NCI-H526 treated with DMSO at 0.1 percent for 48 hours (cell line): ENCODE measurements around the gene NIBAN1.
"Not testable (repeated sequence)": the region's sequence is repeated elsewhere in the genome, so short reads cannot be mapped to it uniquely, and the experiment has no call there.

Experiments
- DNase-seq: peaks from one replicate; lab custom pipeline; 2025; lab: John Stamatoyannopoulos, UW

Gene NIBAN1

DNA sequence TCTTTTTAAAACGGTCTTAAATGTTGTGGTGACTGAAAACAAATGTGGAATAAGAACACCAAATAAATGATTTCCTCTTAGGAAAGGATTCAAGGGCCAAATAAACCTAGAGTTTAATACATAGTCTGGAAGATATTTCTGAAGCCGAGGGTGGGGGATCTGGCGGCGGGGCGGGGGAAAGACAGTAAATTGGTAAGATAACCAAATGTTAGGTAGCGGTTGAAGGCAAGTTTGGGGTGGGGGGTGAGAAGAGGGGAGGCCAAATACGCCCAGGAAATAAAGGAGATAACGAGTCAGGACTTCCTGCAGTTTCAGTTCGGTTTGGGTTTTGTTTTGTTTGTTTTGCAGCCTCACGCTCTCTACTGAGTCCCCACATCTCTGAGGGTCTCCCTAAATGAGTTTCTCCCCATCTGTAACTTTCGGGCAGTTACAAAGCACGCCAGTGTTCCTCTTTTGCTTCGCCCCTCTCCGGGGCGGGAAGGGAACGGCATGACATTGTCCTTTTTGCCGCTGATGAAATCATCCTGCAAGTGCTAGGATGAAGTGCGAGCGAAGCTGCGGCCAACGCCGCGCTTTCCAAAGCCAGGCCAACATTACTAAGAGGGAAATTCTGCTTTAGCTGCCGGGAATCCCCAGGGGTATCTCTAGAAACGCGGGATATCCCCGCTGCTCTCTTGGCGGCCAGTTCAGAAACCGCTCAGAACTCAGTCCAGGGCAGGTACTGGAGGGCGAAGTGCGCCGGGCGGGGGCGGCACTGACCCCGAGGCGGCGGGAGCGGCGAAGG, 844 bp downstream of the NIBAN1 start:
- peak; percentile 79 for DNase-seq

DNA sequence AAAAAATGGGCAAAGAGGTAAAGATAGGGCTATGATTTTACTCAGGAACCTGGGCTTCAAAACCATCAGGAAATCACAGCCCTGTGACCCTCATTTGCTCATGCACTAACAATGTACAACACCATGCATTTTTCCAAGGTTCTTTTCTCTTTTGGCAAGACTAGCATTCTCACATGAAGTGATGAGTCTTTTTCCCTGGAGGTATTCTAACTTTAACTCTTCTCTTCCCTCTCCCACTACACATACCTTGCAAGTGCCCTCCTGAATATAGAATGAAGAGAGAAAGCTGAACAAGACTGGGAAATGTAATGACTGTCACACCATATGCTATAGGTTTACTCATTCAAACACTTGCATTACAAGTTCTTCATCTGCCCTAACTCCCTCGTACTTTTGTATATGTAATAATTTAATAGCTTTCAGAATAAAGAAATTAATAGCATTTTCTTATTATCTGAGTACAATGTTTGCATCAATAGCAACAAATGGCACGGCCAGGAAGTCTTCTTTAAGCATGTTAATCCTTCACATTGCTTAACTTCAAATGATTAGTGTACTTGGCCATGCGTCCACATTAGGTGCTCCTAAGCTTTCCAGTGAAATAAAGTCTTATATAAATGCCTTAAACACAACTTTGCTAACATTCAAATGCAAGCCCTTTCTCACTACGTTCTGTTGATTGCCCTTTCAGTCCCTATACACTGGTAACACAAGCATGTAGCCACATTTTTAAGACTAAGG, 1.8 kb downstream of the NIBAN1 start:
- DNase-seq: no peak

DNA sequence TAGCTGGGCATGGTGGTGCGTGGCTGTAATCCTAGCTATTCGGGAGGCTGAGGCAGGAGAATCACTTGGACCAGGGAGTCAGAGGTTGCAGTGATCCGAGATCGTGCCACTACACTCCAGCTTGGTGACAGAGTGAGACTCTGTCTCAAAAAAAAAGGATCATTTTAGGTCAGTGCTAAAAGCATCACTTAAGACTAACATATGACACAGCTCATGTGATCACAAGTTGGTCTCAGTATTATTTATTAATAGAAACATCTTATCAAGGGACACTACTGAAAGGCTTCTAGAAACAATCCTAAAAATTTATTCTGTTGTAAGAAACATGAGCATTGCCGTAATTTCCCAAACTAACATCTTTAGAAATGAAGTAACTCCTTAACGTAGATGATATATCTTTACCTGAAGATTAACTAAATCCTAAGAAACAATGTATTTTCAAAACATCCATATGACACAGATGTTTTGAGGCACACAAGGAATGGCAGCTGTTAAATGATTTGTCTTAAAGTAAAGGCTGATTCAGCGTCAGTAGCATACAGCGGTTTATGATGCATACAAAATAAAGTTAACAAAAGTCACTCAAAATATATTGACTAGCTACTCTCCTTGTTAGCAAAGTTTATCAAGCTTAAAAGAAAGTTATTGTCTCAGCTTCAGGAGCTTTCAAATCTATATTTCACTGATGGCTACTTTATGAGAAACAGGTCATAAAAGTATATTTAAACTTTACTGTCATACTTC, 2.6 kb downstream of the NIBAN1 start:
- DNase-seq: no peak

DNA sequence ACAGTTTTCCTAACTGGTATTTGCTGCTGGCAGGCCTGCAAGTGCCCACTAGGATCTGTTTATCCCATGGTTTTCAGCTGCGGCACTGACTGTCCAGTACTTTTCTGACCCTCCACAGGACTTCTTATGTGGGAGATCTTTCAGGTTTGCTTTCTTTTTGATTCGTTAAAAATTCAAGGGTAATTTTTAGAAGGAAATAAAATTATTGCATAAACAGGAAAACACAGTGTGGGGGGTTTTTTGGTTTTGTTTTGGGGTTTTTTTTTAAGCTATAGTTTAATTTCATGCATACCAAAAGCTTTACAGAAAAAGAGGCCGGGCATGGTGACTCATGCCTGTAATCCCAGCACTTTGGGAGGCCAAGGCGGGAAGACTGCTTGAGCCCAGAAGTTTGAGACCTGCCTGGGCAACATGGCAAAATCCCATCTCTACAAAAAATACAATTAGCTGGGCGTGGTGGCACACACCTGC, 3.6 kb downstream of the NIBAN1 start:
- DNase-seq: no peak

DNA sequence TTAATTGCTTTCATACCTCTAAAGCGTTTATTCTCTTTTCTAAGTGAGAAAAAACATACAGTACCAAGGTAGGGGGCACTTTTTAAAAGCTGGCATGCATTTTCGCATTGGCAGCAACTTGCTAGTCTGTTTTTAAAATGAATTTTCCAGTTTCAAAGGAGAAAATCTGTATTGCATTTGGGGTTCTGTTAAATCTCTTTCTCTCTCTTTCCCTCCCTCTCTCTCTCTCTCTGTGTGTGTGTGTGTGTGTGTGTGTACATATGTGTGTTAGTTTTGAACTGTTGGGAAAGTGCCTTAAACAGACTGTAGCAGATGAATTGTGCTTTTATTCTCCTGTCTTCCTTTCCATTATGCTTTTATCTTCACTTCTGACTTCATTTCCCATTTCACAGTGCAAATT, 7.3 kb downstream of the NIBAN1 start:
- no peak for DNase-seq

DNA sequence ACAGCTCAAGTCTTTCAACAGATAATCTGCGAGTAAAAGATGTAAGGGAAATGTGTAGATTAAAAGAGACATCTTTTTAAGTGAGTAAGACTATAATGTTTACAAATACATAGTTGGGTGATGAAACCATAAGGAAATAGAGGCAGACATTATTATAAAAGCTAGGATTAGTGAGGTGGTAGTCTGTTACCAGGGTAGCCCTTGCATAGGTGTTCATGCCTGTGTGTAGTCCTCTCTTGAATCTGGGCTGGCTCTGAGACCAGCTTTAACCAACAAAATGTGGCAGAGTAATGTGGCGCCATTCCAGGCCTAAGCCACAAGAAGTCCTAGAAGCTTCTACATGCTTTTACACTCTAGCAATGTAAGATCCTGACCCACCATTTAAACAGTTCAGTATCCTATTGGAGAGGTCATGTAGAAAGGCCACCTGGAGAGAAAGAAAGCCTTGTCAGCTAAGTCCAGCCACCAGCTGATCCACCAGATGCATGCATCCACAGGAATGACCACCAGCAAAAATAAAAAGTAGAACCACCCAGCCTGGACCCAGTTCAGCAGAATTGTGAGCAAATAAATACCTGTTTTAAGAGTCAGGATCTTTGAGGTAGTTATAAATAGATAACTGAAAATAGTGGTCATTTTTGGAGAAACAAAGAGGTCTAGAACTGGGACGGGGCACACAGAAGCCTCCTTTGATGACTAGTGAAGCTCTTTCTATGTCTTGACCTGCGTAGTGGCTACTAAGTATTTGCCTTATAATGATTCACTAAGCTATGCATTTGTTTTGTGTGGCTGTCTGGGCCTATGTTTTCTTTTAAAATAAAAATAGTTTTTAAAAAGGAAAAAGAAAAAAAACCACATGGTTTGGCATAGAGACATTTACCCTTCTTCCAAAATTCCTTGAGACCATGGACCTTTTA, 8.1 kb downstream of the NIBAN1 start:
- DNase-seq: no peak

DNA sequence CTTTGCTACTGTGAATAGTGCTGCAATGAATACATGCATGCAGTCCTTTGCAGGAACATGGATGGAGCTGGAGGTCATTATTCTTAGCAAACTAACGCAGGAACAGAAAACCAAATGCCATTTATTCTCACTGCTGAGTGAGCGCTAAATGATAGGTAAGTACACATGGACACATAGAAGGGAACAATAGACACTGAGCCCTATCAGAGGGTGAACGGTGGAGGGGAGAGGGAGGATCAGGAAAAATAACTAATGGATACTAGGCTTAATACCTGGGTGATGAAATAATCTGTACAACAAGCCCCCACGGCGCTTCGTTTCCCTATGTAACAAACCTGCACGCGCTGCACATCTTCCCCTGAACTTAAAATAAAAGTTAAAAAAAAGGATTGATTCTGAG, 8.9 kb downstream of the NIBAN1 start:
- DNase-seq: no peak

DNA sequence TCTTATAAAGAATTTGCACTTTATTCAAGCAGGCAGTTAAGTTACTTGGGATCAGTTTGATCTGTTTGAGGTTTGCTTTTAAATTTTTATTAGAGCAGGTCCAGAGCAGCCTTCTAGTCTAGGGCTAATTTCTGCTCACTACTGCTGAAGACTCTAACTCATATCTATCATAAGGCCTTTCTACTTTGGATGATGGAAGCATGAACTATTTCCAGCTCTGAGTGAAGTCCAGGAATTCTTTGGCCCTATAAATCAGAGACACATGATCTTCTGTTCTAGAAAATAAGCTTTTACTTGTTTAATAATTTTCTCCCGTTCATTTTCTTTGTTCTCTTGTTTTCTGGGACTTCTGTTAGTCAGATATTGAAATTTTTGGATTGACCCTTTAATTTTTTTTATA, 14.7 kb downstream of the NIBAN1 start:
- DNase-seq: no peak

DNA sequence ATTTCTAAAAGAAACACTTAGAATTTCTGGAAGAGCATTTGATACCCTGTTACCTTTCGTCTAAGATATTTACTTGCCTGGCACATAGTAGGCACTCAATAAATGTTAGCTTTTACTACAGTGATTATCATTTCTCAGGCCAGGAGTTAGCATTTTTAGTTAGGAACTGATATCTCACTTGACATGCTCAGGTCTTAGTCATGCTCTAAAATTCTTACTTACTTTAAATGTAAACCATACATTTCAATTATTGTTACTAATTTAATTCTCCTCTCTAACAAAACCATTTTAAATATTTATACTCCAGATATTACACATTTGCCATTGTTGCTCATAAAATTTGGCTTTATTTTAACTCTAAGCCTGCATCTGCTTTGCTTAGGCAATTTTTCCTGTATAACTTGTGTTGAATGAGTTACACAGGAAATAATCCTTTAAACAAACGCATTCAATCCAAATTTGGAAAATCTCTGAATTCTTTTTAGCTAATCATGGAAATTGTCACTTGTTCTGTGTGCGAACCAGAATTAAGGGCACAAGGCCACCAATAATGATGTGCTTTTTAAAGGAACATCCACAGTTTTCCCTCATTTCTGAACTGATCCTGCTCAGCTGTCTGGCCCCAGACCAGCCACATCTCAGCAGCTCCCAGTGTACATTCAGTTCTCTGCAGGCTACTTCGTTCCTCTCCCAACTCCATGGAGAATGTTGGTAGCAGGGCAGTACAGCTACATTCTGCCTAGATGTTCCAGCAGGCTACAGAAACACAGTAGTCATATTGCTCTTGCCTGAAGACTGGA, 15.6 kb downstream of the NIBAN1 start:
- no peak for DNase-seq

DNA sequence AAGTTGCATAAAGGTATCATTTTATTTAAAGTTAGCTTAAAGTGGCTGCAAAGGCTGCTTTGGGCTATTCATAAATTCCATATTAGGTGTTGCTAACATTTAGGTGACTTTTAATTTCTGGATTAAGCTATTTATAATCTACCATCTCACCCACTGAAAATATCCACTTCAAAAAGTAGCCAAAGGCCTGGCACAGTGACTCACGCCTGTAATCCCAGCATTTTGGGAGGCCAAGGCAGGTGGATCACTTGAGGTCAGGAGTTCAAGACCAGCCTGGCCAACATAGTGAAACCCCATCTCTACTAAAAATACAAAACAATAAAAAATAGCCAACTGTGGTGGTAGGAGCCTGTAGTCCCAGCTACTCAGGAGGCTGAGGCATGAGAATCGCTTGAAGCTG, 16.4 kb downstream of the NIBAN1 start:
- not testable (repeated sequence) for DNase-seq

DNA sequence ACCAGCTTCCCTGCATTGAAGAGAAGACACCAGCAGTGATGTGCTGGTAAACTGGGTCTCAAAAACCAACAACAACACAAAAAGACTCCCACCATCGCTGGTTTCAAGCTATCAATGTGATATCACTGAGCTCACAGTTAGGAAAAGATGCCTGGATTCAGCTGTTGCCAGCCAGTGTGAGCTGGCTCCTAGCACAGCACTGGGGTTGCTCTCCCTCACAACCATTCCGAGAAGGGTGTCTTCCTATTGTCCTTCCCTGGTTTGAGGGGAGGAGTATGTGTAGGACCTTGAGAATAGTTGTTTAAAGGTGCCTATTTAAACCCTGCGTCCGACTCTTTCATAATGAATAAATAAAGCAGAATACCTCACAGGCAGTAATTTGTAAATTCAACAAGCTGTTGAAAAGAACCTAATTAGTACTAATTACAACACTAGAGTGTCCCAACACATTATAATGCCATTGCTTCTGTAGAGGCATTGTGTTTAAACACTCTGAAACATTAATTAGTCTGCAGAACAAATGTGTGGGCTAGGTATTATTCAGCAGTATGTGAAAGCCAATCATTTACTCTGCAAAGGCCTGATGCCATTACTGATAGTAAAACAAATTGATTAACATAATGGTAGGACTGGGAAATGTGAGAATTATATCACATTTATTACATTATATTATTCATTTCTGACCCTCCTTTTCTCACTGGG, 17.2 kb downstream of the NIBAN1 start:
- no peak for DNase-seq

DNA sequence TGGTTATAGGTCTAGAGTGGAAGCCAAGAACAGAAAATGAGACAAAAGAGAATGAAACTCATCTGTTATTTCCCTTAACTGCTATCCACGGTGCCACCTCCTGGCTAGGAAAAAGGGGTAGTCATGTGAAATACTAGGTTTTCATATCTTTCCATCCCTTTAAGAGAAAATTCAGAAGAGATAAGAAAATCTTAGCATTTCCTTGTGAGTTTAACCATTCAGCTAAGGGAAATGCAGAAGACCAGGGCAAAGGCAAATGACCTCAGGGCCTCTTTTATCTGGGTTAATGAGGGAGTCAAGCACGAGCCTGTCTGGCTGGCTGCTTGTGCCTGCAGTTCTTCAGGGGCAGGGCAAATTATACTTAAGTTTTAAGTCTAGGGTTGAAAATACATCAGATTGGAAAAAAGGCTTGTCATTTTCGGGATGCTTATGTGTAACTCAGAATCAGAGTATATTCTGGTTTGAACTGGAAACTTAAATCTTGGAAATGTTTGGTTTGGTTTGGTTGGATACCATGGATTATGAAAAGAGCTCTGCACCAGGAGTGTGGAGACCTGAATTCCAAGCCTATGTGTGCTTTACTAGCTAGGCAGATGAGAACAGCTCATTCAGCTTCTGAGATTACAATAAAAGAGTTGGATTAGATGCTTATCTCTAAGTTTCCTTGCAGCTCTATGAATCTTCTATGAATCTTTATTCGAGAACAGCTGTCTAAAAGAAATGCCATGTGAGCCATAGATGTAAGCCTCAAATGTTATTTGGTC, 19.9 kb downstream of the NIBAN1 start:
- no peak for DNase-seq

DNA sequence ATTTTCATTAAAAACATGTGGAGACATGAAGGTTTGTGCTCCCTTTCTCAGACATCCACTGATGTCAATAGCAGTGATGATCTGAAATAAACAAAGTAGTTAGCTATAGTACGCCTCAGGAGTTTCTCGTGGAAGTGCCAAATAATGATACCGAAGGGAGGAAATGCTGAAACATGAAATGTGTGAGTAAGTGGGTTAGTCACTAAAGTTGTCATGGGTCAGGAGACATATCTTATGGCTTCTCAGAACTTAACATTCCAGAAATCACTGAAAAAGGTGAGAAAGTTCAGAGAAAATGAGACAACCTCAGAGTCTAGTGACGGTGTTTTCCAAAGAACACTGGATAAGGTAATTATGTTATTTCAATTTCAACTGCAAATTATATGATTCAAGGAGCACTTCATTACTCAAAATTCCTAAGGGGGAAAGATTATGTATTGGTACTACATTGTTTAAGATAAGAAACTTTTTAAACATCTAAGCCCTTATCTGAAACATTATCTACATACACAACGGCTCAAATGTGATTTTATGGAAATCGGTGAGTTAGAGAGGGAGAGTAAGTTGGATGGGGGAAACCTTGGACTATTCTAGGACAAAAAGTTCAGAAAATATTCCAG, 20.6 kb downstream of the NIBAN1 start:
- no peak for DNase-seq

DNA sequence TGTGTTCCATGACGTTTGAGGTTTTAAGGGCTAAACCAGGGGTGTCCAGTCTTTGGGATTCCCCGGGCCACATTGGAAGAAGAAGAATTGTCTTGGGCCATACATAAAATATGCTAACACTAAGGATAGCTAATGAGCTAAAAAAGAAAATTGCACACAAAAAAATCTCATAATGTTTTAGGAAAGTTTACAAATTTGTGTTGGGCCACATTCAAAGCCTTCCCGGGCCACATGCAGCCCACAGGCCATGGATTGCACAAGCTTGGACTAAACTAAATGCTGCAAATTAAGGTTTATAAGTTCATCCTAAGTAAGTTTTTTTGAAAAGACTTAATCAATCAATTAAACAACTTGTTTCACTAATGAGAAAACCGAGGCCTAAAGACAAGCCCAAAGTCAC, 21.9 kb downstream of the NIBAN1 start:
- no peak for DNase-seq

DNA sequence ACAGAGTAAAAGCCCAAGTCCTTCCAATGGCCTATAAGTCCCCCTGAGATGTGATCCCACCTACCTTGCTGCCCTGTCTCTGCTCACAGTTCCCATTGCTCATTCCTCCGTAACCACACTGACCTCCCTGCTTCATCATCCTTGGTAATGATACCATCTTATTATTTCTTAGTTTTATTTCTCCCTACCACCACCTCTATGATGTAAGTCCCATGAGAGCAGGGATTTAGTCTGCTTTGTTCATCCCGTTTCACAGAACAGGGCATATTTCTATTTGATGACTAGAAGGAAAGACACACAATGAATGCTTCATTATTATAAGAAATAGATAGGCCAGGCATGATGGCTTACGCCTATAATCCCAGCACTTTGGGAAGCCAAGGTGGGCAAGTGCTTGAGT, 22.5 kb downstream of the NIBAN1 start:
- DNase-seq: no peak

DNA sequence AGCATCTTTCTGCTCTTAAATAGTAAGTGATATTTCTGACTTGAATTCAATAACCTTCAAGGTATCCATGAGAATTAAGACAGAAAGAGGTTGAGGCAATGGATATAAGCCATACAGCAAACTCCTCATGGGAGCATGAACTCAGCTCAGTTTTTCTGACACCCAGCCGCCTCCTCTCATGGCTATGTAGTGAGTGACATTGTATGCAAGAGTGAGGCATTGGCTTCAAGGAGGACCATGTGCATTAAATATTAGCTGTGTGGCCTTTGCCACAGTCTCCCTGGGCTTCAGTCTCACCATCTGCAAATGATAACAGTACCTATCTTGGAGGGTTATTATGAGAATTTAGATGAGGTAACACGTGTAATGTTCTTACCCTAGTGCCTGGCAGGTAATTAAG, 23.4 kb downstream of the NIBAN1 start:
- DNase-seq: no peak

DNA sequence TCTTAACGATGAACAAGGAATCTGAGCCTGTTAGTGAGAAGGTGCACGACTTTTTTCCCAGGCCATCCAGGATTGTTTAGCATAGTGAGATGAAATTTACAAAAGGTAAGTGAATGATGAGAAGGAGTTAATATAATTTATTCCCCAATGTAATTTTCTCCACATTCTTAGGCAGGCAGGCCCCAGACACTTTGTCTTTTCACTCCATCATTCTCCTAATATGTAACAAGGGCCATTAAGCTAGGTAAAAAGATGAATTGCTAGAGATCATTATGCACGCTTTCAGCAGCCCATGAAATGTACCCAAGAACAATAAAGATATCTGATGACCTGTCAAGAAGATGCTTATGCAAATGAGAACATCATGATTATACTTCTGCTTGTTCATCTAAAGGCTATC, 24.1 kb downstream of the NIBAN1 start:
- DNase-seq: no peak

DNA sequence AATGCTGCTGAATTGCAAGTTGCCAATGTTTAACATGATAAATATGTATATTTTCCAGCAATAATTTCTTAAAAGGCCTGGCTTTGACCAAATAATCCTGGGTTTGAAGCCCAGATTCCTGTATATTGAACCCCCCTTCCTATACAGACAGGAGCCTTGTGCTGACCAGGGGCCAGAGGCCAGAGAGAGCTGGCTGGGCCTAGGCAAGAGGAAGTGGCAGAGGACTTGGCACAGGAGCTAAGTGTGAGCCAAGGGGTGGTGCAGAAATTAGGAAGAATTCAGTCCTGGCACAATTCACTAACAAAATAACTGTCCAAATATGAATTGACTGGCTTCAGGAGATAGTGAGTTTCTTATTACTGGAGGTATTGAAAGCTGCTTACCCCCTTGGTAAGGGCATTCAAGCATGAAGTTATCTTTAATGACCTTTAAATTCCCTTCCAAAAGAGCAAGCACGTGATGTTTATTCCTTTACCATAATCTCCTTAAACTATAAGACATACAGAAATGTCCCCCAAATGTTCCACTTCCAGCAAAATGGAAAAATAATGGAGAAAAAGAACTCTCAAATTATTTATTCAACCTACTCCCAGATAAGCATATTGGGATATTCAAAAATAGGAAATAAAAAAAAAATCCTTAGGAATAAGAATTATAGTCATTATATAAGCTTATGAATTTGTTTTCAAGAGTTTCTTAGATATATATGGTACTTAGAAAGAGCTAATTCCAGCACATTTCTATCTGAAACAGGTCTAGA, 26.6 kb downstream of the NIBAN1 start:
- DNase-seq: no peak
